Endothelial cell of umbilical vein (primary cell): Measurements from ENCODE around the gene PHLPP1. TPM values are rescaled to one million over a fixed set of nuclear protein-coding genes. Genes with fewer than 3 reads are reported as not detected.

Experiments
- BruUV-seq: library from RNA; stranded (reverse); fragments of 400-500 nt; replicated peaks from 2 replicates; lab custom pipeline; 2021; lab: Mats Ljungman, UMichigan
- CTCF ChIA-PET: fragments of 300-600, 350-600 bp; sonication (Branson Sonifier 250); formaldehyde crosslinking; loops from one replicate; lab custom pipeline; 2021; ENCODE audit warnings: antibody characterized with exemption, inconsistent platforms; lab: Charles Lee
- POLR2A ChIA-PET: fragments of 300-600, 350-600 bp; sonication (Branson Sonifier 250); formaldehyde crosslinking; loops from one replicate; lab custom pipeline; 2021; ENCODE audit warnings: antibody characterized with exemption, inconsistent platforms; lab: Charles Lee
- DNase-seq: peaks from one replicate; pipeline ENCODE4 v3.0.0-alpha.2; 2011; ENCODE audit warnings: low read depth, low spot score
- FAIRE-seq: peaks from 2 replicates; lab custom pipeline; 2011; peaks lifted over from hg19 to GRCh38; lab: Jason Lieb, UNC
- H2AFZ ChIP-seq: 2 replicates; pipeline ENCODE4 v1.6.0; 2012; ENCODE audit warnings: low read depth, low read length, control low read depth, inconsistent platforms
- H3K27ac ChIP-seq: 2 replicates; pipeline ENCODE4 v1.5.1; 2011; ENCODE audit warnings: low read depth, mild to moderate bottlenecking, control low read depth, low read length, moderate library complexity; ENCODE audit not compliant: insufficient read depth
- H3K27me3 ChIP-seq, 2 experiments: 2 replicates each; pipeline versions ENCODE4 v1.6.0 to v1.6.1; 2011; ENCODE audit warnings: low read length in 2 of 2, mixed read lengths in 1 of 2; ENCODE audit not compliant: control insufficient read depth in 2 of 2, insufficient read depth in 2 of 2
- H3K36me3 ChIP-seq, 2 experiments: 2 replicates in 1 of 2; 3 replicates in 1 of 2; pipeline ENCODE4 v1.5.1; 2011; ENCODE audit warnings: low read length in 2 of 2, mild to moderate bottlenecking in 1 of 2, moderate library complexity in 1 of 2; ENCODE audit not compliant: control insufficient read depth in 2 of 2, insufficient read depth in 2 of 2; ENCODE audit errors: extremely low read depth in 1 of 2
- H3K4me1 ChIP-seq: 3 replicates; pipeline ENCODE4 v1.5.1; 2011; ENCODE audit warnings: mild to moderate bottlenecking, low read length; ENCODE audit not compliant: control insufficient read depth, insufficient read depth; ENCODE audit errors: extremely low read depth
- H3K4me2 ChIP-seq: 2 replicates; pipeline ENCODE4 v1.6.1; 2011; ENCODE audit warnings: low read length, control low read depth, mixed read lengths; ENCODE audit not compliant: insufficient read depth
- H3K4me3 ChIP-seq, 3 experiments: fragments of 200-600 bp in 1 of 3; sonication (generic), shearing (Covaris generic) in 1 of 3; replicated peaks in 1 of 3; 2 replicates each; pipeline ENCODE4 v1.5.1; 2011 to 2016; ENCODE audit warnings: control low read depth in 3 of 3, low read length in 3 of 3, mild to moderate bottlenecking in 2 of 3, inconsistent platforms in 1 of 3, low read depth in 1 of 3, moderate library complexity in 1 of 3; ENCODE audit not compliant: insufficient read depth in 1 of 3
- H3K79me2 ChIP-seq: 2 replicates; pipeline ENCODE4 v1.6.0; 2012; ENCODE audit warnings: low read length, inconsistent platforms; ENCODE audit not compliant: control insufficient read depth, insufficient read depth
- H3K9ac ChIP-seq: replicated peaks from 2 replicates; pipeline ENCODE3; 2011; ENCODE audit warnings: low read length, control low read depth; ENCODE audit not compliant: insufficient read depth; ENCODE audit errors: extremely low read depth
- H3K9me1 ChIP-seq: replicated peaks from 3 replicates; pipeline ENCODE4 v1.6.0; 2011; ENCODE audit warnings: mild to moderate bottlenecking, low read length; ENCODE audit not compliant: control insufficient read depth, insufficient read depth; ENCODE audit errors: extremely low read depth
- H3K9me3 ChIP-seq: replicated peaks from 2 replicates; pipeline ENCODE4 v1.5.1; 2012; ENCODE audit warnings: low read length, inconsistent platforms; ENCODE audit not compliant: control insufficient read depth, insufficient read depth
- H4K20me1 ChIP-seq: replicated peaks from 2 replicates; pipeline ENCODE3; 2011; ENCODE audit warnings: mild to moderate bottlenecking, low read length; ENCODE audit not compliant: control insufficient read depth, insufficient read depth; ENCODE audit errors: extremely low read depth
- EZH2 ChIP-seq: IDR thresholded peaks from 2 replicates; pipeline ENCODE4 v1.6.1; 2012; ENCODE audit warnings: borderline replicate concordance, low read depth, mild to moderate bottlenecking, moderate library complexity, low read length, inconsistent platforms; ENCODE audit not compliant: severe bottlenecking
- FOS ChIP-seq: IDR thresholded peaks from 2 replicates; pipeline ENCODE4 v1.6.1; 2011; ENCODE audit warnings: mild to moderate bottlenecking, low read length, moderate library complexity, borderline replicate concordance; ENCODE audit not compliant: insufficient read depth
- GATA2 ChIP-seq: IDR thresholded peaks from 2 replicates; pipeline ENCODE4 v1.7.0; 2011; ENCODE audit warnings: low read depth, mild to moderate bottlenecking, moderate library complexity, mixed read lengths, low read length; ENCODE audit not compliant: insufficient read length, insufficient read depth
- JUN ChIP-seq: IDR thresholded peaks from 2 replicates; pipeline ENCODE4 v1.6.1; 2011; ENCODE audit warnings: borderline replicate concordance, low read depth; ENCODE audit not compliant: insufficient read length, insufficient read depth
- MYC ChIP-seq: IDR thresholded peaks from one replicate; pipeline ENCODE4 v1.6.1; 2011; ENCODE audit warnings: mild to moderate bottlenecking, low read depth, low read length
- POLR2A ChIP-seq: IDR thresholded peaks from 2 replicates; pipeline ENCODE4 v1.6.1; 2012; ENCODE audit warnings: low read depth, mild to moderate bottlenecking, control low read depth, low read length
- POLR2AphosphoS5 ChIP-seq: IDR thresholded peaks from 2 replicates; pipeline ENCODE4 v1.6.1; 2012; ENCODE audit warnings: low read depth, mild to moderate bottlenecking, control low read depth, low read length, moderate library complexity; ENCODE audit not compliant: insufficient read depth
- dilution Hi-C: fragments of 300-500 bp; cut with MboI; formaldehyde crosslinking; loops from one replicate; pipeline ENCODE4 v1.15.0; 2019; ENCODE audit warnings: low sequenced_read_pairs; ENCODE audit not compliant: extremely low pct_ligation_motif_present
- intact Hi-C: fragments of 100-400 bp; cut with micrococcal nuclease; formaldehyde crosslinking; loops from one replicate; pipeline ENCODE4 v1.10.0; 2022
- polyA plus RNA-seq, 4 experiments: library from polyadenylated mRNA; depleted of rRNA in 3 of 4; stranded (reverse) in 3 of 4; unstranded in 1 of 4; fragments of >200 nt; gene quantifications; 2 replicates each; pipeline versions ENCODE4 v1.2.1 to v1.2.3, GENCODE V29; 2011 to 2012; ENCODE audit warnings: missing spikeins in 1 of 4
- total RNA-seq: library from RNA; stranded (reverse); gene quantifications from 2 replicates; pipeline ENCODE4 v1.2.3, GENCODE V29; 2021
- TF ChIP-seq, protein P1 (sequence below): IDR thresholded peaks from 2 replicates; pipeline ENCODE4 v1.6.1; 2011; ENCODE audit not compliant: insufficient read depth, insufficient read length
- TF ChIP-seq, protein P2 (sequence below), 2 donors: IDR thresholded peaks; 1 replicate in 1 of 2; 2 replicates in 1 of 2; pipeline ENCODE4 v1.5.1; 2011; ENCODE audit warnings: low read length in 2 of 2, mild to moderate bottlenecking in 2 of 2, moderate library complexity in 2 of 2, control low read depth in 1 of 2, inconsistent platforms in 1 of 2, low read depth in 1 of 2; ENCODE audit not compliant: insufficient read depth in 1 of 2; ENCODE audit errors: extremely low read depth in 1 of 2

The PHLPP1 gene
- total and polyA plus RNA-seq, 2 donors (not counting 3 experiments of a cell fraction or from before 2014, with no cell fraction given) = 4.0 to 10.8 TPM

DNA sequence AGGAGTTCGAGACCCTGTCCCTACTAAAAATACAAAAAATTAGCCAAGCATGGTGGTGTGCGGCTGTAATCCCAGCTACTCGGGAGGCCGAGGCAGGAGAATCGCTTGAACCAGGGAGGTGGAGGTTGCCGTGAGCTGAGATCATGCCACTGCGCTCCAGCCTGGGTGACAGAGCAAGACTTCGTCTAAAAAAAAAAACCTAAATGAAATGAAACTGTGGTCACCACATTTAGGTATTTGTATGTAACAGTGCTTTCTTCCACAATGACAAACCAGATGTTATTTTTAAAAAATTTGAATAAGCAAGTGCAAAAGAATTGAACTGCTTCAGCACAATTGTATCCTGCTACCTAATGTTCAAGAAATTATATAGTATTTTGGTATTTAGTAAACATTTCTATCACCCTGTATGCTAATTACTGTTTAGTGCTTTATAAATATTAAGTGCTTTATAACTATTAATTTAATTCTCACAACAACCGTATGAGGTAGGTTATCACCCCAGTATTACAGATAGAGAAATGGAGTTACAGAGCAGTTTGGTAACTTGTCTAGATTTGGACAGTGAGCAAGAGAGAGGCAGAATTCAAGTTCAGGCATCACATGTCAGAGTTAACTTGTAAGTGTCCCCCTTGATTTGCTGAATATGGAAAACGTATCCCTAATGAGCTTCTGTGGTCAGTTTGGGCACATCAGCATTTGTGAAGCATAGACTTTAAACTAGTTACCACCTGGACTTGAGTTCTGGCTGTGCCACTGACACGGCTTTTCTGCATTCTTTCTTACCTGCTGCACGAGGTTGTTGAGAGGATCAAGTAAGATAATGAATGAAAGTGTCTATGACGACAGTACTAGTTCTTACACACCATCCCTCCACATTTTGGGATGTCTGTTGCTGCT is 14.4 kb downstream of the PHLPP1 start:
- H3K9me3 ChIP-seq = no peaks in the 10 kb centered on the region
- no peak overlapping the region for H3K4me3 ChIP-seq
- H3K4me2 ChIP-seq = no peak overlapping the region
- dilution Hi-C loops (no loop called here), intact Hi-C loops (no loop called here)
- FAIRE-seq (no peak), DNase-seq (no peak)
- no peak overlapping the region for H2AFZ ChIP-seq
- no peaks in the 10 kb centered on the region for H3K36me3 ChIP-seq
- no peak overlapping the region for H3K27ac ChIP-seq
- ChIA-PET CTCF (interaction anchor here (1.5 kb wide), 1 partner anchor 13 kb away, joined by 5 read pairs; no protein-coding TSS in a partner anchor), POLR2A (no interaction called here)
- no peaks in the 10 kb centered on the region for H3K79me2 ChIP-seq
- BruUV-seq = no TSS peak
- no peak for TF ChIP-seq POLR2AphosphoS5
- no peak for TF ChIP-seq EZH2
- no peak for TF ChIP-seq POLR2A
- no peak for TF ChIP-seq MYC
- TF ChIP-seq, protein P1, sequence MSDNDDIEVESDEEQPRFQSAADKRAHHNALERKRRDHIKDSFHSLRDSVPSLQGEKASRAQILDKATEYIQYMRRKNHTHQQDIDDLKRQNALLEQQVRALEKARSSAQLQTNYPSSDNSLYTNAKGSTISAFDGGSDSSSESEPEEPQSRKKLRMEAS = no peak
- no peak for TF ChIP-seq FOS
- TF ChIP-seq, protein P2, sequence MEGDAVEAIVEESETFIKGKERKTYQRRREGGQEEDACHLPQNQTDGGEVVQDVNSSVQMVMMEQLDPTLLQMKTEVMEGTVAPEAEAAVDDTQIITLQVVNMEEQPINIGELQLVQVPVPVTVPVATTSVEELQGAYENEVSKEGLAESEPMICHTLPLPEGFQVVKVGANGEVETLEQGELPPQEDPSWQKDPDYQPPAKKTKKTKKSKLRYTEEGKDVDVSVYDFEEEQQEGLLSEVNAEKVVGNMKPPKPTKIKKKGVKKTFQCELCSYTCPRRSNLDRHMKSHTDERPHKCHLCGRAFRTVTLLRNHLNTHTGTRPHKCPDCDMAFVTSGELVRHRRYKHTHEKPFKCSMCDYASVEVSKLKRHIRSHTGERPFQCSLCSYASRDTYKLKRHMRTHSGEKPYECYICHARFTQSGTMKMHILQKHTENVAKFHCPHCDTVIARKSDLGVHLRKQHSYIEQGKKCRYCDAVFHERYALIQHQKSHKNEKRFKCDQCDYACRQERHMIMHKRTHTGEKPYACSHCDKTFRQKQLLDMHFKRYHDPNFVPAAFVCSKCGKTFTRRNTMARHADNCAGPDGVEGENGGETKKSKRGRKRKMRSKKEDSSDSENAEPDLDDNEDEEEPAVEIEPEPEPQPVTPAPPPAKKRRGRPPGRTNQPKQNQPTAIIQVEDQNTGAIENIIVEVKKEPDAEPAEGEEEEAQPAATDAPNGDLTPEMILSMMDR (IDR thresholded peaks at IDR 0.05; ENCODE audit: extremely low read depth in 1 of 2, insufficient read depth in 1 of 2, low read depth in 1 of 2, low read length in 2 of 2) = no peak
- TF ChIP-seq JUN = no peak
- TF ChIP-seq GATA2 = no peak
- H3K9ac ChIP-seq = no peak overlapping the region
- H3K27me3 ChIP-seq = no peaks in the 10 kb centered on the region
- H3K9me1 ChIP-seq = no peaks in the 10 kb centered on the region
- no peaks in the 10 kb centered on the region for H3K4me1 ChIP-seq
- H4K20me1 ChIP-seq = no peaks in the 10 kb centered on the region
